ENCODE measurements around the gene IQUB.
"Not testable (repeated sequence)": the region's sequence is repeated elsewhere in the genome, so short reads cannot be mapped to it uniquely, and the experiment has no call there.

Gene IQUB

DNA sequence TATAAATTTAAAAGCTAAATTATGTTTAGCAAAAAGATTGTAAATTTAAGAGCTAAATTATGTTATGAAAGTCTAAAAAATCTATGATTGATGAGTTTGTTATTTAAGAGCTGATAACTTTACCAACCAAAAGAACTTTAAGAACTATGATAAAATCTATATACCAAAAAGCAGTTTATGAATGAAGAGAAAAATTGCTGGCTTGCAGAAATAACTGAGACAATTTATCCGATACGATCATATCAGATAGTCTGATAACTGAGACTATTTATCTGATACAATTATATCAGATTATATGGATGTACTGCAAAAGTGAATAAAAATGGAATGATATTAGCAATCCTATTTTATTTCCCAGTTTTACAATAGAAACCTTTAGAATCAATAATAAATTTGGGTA lies 50.2 kb downstream of the IQUB start:
- DNase-seq, result no peak

DNA sequence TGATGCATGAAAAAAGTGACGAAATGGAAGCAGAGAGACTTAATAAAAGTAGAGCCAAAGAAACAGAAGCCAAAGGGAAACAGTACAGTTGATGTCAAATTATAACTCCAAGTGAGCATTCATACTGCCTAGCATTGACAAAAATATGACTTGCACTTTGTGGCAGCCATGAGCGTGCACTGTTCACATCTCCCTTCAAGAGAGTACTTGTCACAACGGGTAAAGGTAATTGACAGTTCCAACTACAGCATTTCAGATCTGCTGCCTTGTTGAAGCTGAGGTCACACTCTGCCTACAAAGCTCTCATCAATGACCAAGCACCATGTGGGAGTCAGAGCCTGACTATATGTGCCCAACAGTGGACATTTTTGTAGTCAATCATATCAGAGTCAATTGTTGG lies 54.3 kb downstream of the IQUB start:
- no peak for DNase-seq

- not testable (repeated sequence) for DNase-seq
These were observed 56.3 kb downstream of the IQUB start for GRCh38 chr7:123478056-123478455.

DNA sequence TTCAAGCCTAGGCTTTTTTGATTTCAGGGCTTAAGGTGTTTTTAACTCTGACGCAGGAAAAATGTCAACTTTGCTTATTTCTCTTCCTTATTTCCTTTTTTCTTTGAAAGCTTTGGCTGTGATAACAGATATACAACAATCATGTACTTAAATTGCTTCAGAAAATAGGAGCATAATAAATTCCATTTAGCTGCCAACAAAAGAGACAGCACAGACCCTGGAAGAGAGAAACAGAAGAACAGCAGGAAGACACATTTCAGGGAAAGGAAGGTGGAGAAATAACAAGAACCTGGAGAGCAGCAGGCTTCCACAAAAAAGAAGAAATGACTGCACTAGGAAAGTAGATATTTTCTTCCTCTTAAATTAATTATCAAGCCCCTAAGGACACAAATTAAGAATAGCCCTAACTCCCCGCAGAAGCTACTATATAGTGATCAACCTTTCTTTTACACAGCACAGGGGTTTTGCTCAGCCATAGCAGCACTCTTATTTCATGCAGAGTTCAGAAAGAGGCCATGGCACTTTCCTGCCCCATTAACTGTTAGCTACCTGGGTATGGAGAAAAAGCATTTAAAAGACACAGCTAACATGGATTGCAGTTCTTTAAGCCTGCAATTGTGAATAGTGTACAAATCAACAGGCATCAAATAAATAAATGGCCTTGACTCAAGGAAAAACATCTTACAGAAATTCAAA lies 61.5 kb downstream of the IQUB start:
- no peak for DNase-seq

GRCh38 chr7:123472327-123472726 lies 62.1 kb downstream of the IQUB start:
- DNase-seq, result no peak

GRCh38 chr7:123468303-123468702 lies 66.1 kb downstream of the IQUB start:
- no peak for DNase-seq

DNA sequence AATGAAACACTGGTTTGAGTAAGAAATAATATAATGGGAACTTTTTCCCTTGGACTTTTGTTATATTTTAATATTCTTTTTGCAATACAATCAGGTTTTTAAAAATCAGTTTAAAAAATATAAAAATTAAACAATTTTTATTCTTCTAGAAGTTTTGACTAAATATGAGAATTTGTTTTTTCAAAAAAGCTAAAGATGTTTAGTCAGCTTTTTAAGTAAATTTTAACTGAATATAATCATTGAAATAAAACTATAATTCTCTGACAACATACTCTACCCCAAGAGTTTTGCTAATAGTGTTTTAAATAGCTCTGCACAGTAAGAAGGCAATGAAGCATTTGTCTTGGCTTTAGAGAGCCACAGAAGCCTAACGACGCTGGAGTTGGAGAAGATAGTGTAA lies 70.5 kb downstream of the IQUB start:
- no peak for DNase-seq

DNA sequence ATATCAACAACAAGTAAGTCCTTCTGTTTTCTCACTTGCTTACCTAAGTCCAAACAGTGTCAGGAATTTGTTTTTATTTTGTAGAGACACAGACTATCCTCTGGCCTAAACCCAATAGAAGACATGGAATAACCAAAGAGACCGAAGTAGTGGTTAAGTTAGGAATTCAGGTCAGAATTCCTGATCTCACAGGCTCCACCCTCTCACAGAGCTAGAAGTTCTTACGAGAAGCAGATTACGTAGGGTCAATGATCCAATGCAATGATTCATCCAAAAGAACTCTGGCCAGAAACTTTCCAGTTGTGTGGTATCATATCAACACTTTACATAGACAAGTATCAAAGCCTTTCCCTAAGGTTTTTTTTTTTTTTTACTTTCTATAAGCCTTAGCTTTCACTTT lies 73.8 kb downstream of the IQUB start:
- DNase-seq, result no peak

- DNase-seq, result no peak
These were observed 78.4 kb downstream of the IQUB start for GRCh38 chr7:123455965-123456470.

DNA sequence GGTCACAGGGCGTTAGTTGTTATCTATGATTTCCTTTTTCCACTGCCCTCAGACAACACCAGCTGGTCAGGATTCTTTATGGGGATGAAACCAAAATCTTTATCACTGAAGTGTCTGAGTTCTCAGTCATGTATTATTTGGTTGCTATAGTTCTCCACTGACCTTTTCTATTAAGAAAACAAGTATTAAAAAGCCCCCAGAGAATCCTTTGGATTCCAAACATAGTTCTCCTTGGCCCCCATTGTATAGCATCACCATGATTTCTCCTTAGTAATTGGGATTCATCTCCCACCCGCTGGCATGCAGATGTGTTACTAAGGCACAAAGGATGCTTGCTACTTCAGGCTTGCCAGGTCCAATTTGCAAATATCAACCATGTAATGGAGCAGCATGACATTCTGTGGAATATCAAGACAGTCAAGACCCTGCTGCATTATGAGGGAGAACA lies 94.3 kb downstream of the IQUB start:
- DNase-seq, result no peak

- DNase-seq, result no peak
These were observed 95.2 kb downstream of the IQUB start for GRCh38 chr7:123439191-123439590.

- DNase-seq, result no peak
These were observed 96.9 kb downstream of the IQUB start for GRCh38 chr7:123437447-123437995.

- DNase-seq, result no peak
These were observed 99.2 kb downstream of the IQUB start for GRCh38 chr7:123435080-123435700.

DNA sequence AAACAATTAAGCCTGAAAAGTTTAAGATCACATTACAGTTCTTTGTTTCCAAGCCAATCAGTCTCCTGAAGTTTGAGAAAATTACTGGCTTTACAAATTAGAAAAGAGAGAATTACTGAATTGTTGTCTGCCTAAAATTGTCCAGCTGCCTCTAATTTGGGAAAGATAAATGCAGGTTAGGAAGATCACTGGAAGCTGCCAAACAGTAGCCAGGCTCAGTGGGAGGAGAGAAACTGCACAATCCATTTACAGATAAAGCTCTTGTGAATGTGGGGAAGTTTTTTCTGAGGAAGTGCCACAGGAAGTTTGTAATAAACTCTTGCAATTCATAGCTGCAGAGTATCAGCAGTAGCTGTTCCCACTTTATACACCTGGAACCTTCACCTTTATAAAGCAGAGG lies 100.7 kb downstream of the IQUB start:
- DNase-seq, result no peak

DNA sequence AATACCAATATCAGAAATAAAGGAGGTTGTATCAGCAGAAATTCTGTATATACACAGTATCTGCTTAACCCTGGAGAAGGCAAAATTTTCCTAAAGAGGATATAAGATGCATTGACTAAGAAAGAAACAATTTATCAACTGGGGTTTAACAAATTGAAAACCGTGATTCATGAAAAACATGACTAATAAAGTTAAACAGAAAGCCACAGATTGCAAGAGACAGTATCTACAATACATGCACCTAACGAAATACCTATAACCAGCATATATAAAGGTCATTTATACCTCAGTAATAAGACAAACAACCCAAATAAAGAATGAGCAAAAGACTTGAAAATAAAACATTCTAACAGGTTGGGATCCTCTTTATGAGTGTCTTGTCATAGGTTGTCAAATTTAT lies 101.8 kb downstream of the IQUB start:
- no peak for DNase-seq

DNA sequence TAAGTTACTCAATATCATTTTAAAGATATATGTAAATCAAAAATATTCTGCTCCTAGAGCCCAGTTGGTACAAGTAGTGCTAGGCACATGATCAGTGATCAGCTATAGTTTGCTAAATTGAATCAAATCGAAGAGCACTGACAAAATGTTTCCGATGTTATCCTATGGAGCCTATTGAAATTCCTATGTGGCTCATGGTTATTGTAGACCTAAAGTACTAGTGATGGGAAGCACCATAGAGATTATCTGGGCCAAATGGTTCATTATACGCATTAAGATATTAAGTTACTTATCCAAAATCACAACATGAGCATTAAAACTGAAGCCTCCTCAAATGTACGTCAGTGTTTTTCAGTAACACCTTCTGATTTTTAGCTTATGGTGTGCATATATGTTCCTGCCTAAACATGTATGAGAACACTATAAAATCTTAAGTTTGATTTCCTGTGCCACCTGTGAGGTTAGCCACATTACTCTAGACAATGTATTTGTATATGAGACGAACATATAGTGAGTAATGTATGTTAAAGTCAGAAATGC lies 103.2 kb downstream of the IQUB start:
- no peak for DNase-seq

DNA sequence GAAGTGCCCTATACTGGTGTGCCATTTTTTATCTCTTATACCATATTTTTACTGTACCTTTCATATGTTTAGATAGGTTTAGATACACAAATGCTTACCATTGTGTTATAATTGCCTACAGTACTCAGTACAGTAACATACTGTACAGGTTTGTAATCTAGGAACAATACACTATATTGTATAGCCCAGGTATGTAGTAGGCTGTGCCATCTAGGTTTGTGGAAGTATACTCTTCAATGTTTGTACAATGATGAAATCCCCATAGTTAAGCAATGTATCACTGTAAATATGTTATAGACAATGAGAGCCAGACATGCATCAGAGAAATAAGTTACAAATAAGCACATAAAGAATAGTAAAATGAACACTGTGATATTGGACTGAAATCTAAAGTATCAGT lies 109.1 kb downstream of the IQUB start:
- no peak for DNase-seq

GRCh38 chr7:123424463-123424862 lies 109.9 kb downstream of the IQUB start:
- no peak for DNase-seq

DNA sequence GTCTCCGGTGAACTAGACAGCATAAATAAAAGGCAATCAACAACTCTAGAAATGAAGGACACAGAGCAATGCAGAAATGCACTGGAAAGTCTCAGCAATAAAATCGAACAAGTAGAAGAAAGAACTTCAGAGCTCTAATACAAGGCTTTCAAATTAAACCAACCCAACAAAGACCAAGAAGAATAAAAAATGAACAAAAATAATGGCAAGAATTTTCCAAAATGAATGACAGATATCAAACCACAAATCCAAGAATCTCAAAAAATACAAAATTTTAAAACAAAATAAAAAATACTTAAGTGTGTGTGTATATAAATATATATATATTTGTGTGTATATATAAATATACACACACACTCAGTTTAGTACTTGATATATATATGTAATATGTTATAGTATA lies 110.8 kb downstream of the IQUB start:
- no peak for DNase-seq

DNA sequence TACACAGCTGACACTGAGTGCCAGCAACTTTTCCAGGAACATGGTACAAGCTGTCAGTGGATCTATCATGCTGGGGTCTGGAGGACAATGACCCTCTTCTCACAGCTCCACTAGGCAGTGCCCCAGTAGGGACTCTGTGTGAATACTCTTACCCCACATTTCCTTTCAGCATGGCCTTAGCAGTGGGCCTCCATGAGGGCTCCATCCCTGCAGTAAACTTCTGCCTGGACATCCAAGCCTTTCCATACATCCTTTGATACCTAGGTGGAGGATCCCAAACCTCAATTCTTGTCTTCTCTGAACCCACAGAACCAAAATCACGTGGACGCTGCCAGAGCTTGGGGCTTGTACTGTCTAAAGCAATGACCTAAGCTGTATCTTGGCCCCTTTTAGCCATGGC lies 116.8 kb downstream of the IQUB start:
- DNase-seq, result no peak

GRCh38 chr7:123415625-123416024 lies 118.8 kb downstream of the IQUB start:
- DNase-seq, result no peak

DNA sequence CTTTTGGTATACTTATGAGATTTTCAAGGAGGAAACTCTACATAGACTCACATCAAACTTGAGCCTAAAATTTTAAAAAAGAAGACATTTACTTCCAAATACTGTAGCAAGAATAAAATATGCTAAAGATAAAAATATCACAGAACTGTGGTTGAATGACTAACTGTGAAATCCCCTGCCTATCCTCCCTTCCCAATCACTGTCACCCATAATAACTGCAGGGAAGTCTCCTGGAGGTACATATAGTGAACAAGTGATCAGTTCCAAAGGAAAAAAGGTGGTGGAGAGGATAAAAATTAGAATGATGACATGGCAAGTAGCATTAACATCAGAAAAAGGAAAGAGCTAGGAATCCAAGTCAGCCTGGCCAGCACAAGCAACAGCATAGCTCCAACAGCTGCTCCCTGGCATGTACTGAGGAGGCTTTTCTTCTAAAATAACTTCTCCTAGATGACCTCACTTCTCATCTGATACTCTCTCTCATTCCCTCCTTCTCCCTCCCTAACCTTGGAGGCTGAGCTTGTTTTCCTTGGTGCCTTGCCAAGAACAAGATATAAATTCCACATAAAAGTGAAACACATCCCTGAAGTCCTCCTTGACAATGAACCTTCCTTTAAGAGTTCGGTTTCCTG lies 124.0 kb downstream of the IQUB start:
- DNase-seq, result no peak

DNA sequence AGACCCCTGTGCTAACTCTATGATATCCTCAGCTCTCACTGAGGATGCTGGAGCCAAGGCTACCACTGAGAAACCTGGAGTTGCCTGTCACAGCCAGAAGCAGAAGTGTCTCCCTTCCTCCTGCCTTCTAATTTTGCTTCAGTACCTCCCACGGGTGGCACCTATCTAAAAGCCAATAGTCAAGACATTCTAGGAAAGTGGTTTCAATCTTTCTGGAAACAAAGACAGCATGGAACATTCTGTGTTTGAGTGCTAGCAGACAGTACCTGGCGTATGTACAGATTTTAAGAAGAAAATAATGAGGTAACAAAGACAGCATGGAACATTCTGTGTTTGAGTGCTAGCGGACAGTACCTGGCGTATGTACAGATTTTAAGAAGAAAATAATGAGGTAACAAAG lies 126.4 kb downstream of the IQUB start:
- DNase-seq, result not testable (repeated sequence)
